ENCODE measurements around the gene NTHL1. TPM values are rescaled to one million over a fixed set of nuclear protein-coding genes. Genes with fewer than 3 reads are reported as not detected.

NTHL1 gene
- total RNA-seq, 2 donors from 2014 or later: 43.2 to 46.1 TPM

DNA sequence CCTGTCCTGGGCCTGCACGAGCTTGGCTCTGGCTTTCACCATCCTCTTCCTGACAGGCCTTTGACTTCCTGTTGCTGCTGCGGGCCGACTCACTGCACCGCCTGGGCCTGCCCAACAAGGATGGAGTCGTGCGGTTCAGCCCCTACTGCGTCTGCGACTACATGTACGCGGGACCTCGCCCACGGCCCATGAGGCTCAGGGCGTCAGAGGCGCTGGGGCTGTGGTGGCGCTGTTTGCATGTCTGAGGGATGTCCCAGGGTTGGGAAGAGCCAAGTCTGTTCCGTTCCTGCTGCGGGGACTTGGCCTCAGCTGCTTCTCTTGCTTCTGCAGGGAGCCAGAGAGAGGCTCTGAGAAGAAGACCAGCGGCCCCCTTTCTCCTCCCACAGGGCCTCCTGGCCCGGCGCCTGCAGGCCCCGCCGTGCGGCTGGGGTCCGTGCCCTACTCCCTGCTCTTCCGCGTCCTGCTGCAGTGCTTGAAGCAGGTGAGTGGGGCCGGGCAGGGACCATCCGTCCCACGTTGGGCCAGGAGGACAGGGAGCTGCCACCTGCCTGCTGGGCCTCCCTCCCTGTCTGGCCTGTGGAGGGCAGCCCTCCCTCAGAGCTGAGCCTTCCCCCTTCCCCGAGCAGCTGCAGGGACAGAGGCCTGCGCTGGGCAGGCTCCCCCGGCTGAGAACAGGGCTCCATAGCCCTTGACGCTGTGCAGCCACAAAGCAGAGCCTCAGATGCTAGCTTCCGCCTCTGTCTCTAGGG is 24.0 kb upstream of the NTHL1 start:
- Histone ChIP-seq H3K9ac (ENCODE audit: extremely low read depth, low read length, poor library complexity, severe bottlenecking) (no peak overlapping the region), H3K36me3 (ENCODE audit: control insufficient read depth, insufficient read depth, low read length) (peaks cover 7% of the 10 kb centered on the region), H3K9me3 (ENCODE audit: control insufficient read depth, low read length) (no peaks in the 10 kb centered on the region), H3K4me1 (ENCODE audit: control insufficient read depth, insufficient read depth, low read length) (no peaks in the 10 kb centered on the region), H3K27me3 (ENCODE audit: control insufficient read depth, insufficient read depth, low read length, poor library complexity, severe bottlenecking) (no peaks in the 10 kb centered on the region), H3K4me3 (ENCODE audit: low read length) (no peak overlapping the region), H3K27ac (ENCODE audit: low read depth, low read length) (no peak overlapping the region)
- 93 to 95% methylated on average over 20 to 34 of the region's 34 CpGs for WGBS, 2 experiments (ENCODE audit: insufficient coverage in 1 of 2, insufficient read length in 1 of 2)
- TF ChIP-seq, protein P1, sequence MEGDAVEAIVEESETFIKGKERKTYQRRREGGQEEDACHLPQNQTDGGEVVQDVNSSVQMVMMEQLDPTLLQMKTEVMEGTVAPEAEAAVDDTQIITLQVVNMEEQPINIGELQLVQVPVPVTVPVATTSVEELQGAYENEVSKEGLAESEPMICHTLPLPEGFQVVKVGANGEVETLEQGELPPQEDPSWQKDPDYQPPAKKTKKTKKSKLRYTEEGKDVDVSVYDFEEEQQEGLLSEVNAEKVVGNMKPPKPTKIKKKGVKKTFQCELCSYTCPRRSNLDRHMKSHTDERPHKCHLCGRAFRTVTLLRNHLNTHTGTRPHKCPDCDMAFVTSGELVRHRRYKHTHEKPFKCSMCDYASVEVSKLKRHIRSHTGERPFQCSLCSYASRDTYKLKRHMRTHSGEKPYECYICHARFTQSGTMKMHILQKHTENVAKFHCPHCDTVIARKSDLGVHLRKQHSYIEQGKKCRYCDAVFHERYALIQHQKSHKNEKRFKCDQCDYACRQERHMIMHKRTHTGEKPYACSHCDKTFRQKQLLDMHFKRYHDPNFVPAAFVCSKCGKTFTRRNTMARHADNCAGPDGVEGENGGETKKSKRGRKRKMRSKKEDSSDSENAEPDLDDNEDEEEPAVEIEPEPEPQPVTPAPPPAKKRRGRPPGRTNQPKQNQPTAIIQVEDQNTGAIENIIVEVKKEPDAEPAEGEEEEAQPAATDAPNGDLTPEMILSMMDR (conservative IDR thresholded peaks at IDR 0.05): no peak
- Mint-ChIP-seq H3K4me1 (no peaks in the 10 kb centered on the region), H3K9me3 (no peaks in the 10 kb centered on the region), H3K36me3 (ENCODE audit: low read depth) (peaks cover 48% of the 10 kb centered on the region), H3K4me3 (no peak overlapping the region), H3K27ac (no peak overlapping the region), H3K27me3 (ENCODE audit: insufficient read depth) (no peaks in the 10 kb centered on the region)
- DNase-seq: no peak

DNA sequence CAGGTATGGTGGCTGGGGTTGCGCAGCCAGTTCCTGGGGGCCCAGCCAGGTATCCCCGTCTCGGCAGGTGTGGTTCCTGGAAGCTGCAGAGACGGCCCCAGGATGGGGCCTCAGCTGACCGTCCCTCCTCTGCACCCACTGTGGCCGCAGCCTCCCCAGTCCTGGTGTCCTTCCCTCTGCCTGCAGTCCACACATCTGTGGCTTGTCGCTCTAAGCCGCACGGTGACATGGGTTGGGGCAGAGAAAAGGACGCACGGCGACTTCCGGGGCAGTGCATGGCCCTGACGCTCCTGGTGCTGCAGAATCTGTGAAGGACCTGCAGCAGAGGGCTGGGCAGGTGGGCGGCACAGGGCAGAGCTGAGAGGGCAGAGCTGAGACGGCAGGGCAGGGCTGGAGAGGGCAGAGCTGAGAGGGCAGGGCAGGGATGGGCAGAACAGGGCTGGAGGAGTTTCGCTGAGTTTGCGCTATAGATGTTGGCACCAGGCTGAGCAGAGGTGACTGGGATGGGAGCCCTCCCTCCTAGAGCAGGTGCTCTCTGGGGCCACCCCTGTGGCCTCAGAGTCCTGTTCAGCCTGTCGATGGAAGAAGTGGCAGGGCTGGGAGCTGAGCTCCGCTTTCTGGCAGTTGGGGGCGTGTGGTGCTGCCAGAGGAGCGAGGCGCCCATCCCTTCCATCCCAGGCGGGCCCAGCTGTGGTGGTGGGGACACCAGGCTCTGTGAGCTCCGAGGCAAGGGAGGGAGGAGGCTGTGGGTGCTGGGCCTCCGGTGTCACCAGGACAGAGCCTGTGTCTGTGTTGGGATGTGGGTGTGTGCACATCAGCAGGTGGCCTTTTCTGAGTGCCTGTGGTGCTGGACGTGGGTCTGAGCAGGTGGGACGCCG is 23.2 kb upstream of the NTHL1 start:
- no peak overlapping the region for H3K27ac Mint-ChIP-seq
- no peaks in the 10 kb centered on the region for H3K9me3 Mint-ChIP-seq
- Histone ChIP-seq H3K9ac (ENCODE audit: extremely low read depth, low read length, poor library complexity, severe bottlenecking) (no peak overlapping the region), H3K4me1 (ENCODE audit: control insufficient read depth, insufficient read depth, low read length) (no peaks in the 10 kb centered on the region), H3K9me3 (ENCODE audit: control insufficient read depth, low read length) (no peaks in the 10 kb centered on the region), H3K36me3 (ENCODE audit: control insufficient read depth, insufficient read depth, low read length) (peaks cover 15% of the 10 kb centered on the region), H3K27me3 (ENCODE audit: control insufficient read depth, insufficient read depth, low read length, poor library complexity, severe bottlenecking) (no peaks in the 10 kb centered on the region), H3K4me3 (ENCODE audit: low read length) (no peak overlapping the region), H3K27ac (ENCODE audit: low read depth, low read length) (no peak overlapping the region)
- DNase-seq: no peak
- 93 to 97% methylated on average over 16 to 29 of the region's 29 CpGs for WGBS, 2 experiments (ENCODE audit: insufficient coverage in 1 of 2, insufficient read length in 1 of 2)
- no peaks in the 10 kb centered on the region for H3K4me1 Mint-ChIP-seq
- no peaks in the 10 kb centered on the region for H3K27me3 Mint-ChIP-seq (ENCODE audit: insufficient read depth)
- H3K4me3 Mint-ChIP-seq: no peak overlapping the region
- TF ChIP-seq, protein P1 (conservative IDR thresholded peaks at IDR 0.05): no peak
- H3K36me3 Mint-ChIP-seq (ENCODE audit: low read depth): peaks cover 54% of the 10 kb centered on the region

DNA sequence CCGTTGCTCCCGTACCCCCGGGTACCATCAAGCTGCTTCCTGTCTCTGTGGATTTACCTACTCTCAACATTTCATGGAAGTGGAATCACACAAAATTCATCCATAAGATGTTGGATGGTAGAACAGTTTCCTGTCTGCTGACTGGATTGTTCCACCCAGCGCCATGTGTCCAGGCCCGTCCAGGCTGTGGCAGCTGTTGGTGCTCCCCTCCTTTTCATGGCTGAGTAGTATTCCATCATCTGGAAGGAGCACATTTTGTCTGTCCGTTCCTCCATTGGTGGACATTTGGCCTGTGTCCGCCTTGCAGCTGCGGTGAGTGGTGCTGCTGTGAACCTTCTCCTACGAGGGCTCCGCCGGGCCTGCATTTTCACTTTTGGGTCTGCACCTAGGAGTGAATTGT is 18.5 kb upstream of the NTHL1 start:
- no peaks in the 10 kb centered on the region for H3K9me3 ChIP-seq (ENCODE audit: control insufficient read depth, low read length)
- no peak for DNase-seq
- no peaks in the 10 kb centered on the region for H3K4me1 Mint-ChIP-seq
- no peaks in the 10 kb centered on the region for H3K27me3 ChIP-seq (ENCODE audit: control insufficient read depth, insufficient read depth, low read length, poor library complexity, severe bottlenecking)
- H3K4me1 ChIP-seq (ENCODE audit: control insufficient read depth, insufficient read depth, low read length): no peaks in the 10 kb centered on the region
- no peak overlapping the region for H3K27ac ChIP-seq (ENCODE audit: low read depth, low read length)
- peaks cover 45% of the 10 kb centered on the region for H3K36me3 Mint-ChIP-seq (ENCODE audit: low read depth)
- H3K4me3 Mint-ChIP-seq: no peak overlapping the region
- no peak overlapping the region for H3K9ac ChIP-seq (ENCODE audit: extremely low read depth, low read length, poor library complexity, severe bottlenecking)
- 92 to 93% methylated on average over 8 to 11 of the region's 11 CpGs for WGBS, 2 experiments (ENCODE audit: insufficient coverage in 1 of 2, insufficient read length in 1 of 2)
- no peak overlapping the region for H3K27ac Mint-ChIP-seq
- no peaks in the 10 kb centered on the region for H3K27me3 Mint-ChIP-seq (ENCODE audit: insufficient read depth)
- no peaks in the 10 kb centered on the region for H3K9me3 Mint-ChIP-seq
- no peak overlapping the region for H3K4me3 ChIP-seq (ENCODE audit: low read length)
- H3K36me3 ChIP-seq (ENCODE audit: control insufficient read depth, insufficient read depth, low read length): peaks cover 16% of the 10 kb centered on the region
- TF ChIP-seq, protein P1 (conservative IDR thresholded peaks at IDR 0.05): no peak

All from endodermal cell (in vitro differentiated cells).